ENCODE results near the gene CERS6. TPM values are rescaled to one million over a fixed set of nuclear protein-coding genes. Genes with fewer than 3 reads are reported as not detected.

The CERS6 gene
- total RNA-seq, 2 experiments from 2014 or later = 7.4 to 8.4 TPM

- H3K4me3 Mint-ChIP-seq = no peak overlapping the region
- H3K27ac Mint-ChIP-seq = no peak overlapping the region
- H3K36me3 Mint-ChIP-seq (ENCODE audit: low read depth) = no peaks in the 10 kb centered on the region
- no peaks in the 10 kb centered on the region for H3K9me3 Mint-ChIP-seq
- no peak for DNase-seq
- CTCF ChIA-PET = interaction anchor here (0.9 kb wide), 1 partner anchor 29 kb away, joined by 3 read pairs; no protein-coding TSS in a partner anchor
- no peaks in the 10 kb centered on the region for H3K4me1 Mint-ChIP-seq
- H3K27me3 Mint-ChIP-seq = peaks cover 2% of the 10 kb centered on the region
- POLR2A ChIA-PET = no interaction called here
These were observed 337.5 kb downstream of the CERS6 start for GRCh38 chr2:168793596-168793995.

- H3K4me1 Mint-ChIP-seq = no peaks in the 10 kb centered on the region
- no peak for DNase-seq
- H3K36me3 Mint-ChIP-seq (ENCODE audit: low read depth) = no peaks in the 10 kb centered on the region
- no peak overlapping the region for H3K4me3 Mint-ChIP-seq
- peaks cover 2% of the 10 kb centered on the region for H3K27me3 Mint-ChIP-seq
- no peak overlapping the region for H3K27ac Mint-ChIP-seq
- ChIA-PET POLR2A (interaction anchor here (0.6 kb wide), 1 partner anchor 95 kb away, joined by 3 read pairs; the partner anchor contains the start of gene SPC25), CTCF (no interaction called here)
- H3K9me3 Mint-ChIP-seq = no peaks in the 10 kb centered on the region
These were observed 338.9 kb downstream of the CERS6 start for GRCh38 chr2:168794968-168795367.

- no peak for DNase-seq
- Mint-ChIP-seq H3K4me3 (no peak overlapping the region), H3K4me1 (no peaks in the 10 kb centered on the region), H3K27ac (no peak overlapping the region), H3K27me3 (peaks cover 2% of the 10 kb centered on the region), H3K36me3 (ENCODE audit: low read depth) (no peaks in the 10 kb centered on the region), H3K9me3 (no peaks in the 10 kb centered on the region)
- CTCF ChIA-PET = no interaction called here
- POLR2A ChIA-PET = no interaction called here
These were observed 340.1 kb downstream of the CERS6 start for GRCh38 chr2:168796090-168796577.

GRCh38 chr2:168796583-168797285, 340.7 kb downstream of the CERS6 start:
- POLR2A ChIA-PET = no interaction called here
- Mint-ChIP-seq H3K4me3 (no peak overlapping the region), H3K9me3 (no peaks in the 10 kb centered on the region), H3K36me3 (ENCODE audit: low read depth) (no peaks in the 10 kb centered on the region), H3K27ac (no peak overlapping the region), H3K4me1 (peaks cover 2% of the 10 kb centered on the region), H3K27me3 (peaks cover 2% of the 10 kb centered on the region)
- DNase-seq = no peak
- CTCF ChIA-PET = interaction anchor here (0.8 kb wide), 1 partner anchor 30 kb away, joined by 4 read pairs; no protein-coding TSS in a partner anchor

- H3K4me1 Mint-ChIP-seq = peaks cover 7% of the 10 kb centered on the region
- no peaks in the 10 kb centered on the region for H3K36me3 Mint-ChIP-seq (ENCODE audit: low read depth)
- no peaks in the 10 kb centered on the region for H3K9me3 Mint-ChIP-seq
- DNase-seq = no peak
- CTCF ChIA-PET = interaction anchor here (0.8 kb wide), 1 partner anchor 31 kb away, joined by 4 read pairs; no protein-coding TSS in a partner anchor
- H3K27me3 Mint-ChIP-seq = peaks cover 2% of the 10 kb centered on the region
- no peak overlapping the region for H3K27ac Mint-ChIP-seq
- POLR2A ChIA-PET = interaction anchor here (1.0 kb wide), 1 partner anchor 37 kb away, joined by 3 read pairs; no protein-coding TSS in a partner anchor
- no peak overlapping the region for H3K4me3 Mint-ChIP-seq
These were observed 341.2 kb downstream of the CERS6 start for GRCh38 chr2:168797286-168797655.

GRCh38 chr2:168798076-168798887, 342.2 kb downstream of the CERS6 start:
- H3K27me3 Mint-ChIP-seq = peaks cover 2% of the 10 kb centered on the region
- ChIA-PET CTCF (no interaction called here), POLR2A (interaction anchor here (1.0 kb wide), 1 partner anchor 36 kb away, joined by 3 read pairs; no protein-coding TSS in a partner anchor)
- no peak for DNase-seq
- no peaks in the 10 kb centered on the region for H3K36me3 Mint-ChIP-seq (ENCODE audit: low read depth)
- no peaks in the 10 kb centered on the region for H3K9me3 Mint-ChIP-seq
- H3K27ac Mint-ChIP-seq = no peak overlapping the region
- peaks cover 17% of the 10 kb centered on the region for H3K4me1 Mint-ChIP-seq
- no peak overlapping the region for H3K4me3 Mint-ChIP-seq

GRCh38 chr2:168798888-168799410, 342.9 kb downstream of the CERS6 start:
- no peak for DNase-seq
- Mint-ChIP-seq H3K27ac (no peak overlapping the region), H3K27me3 (peaks cover 1% of the 10 kb centered on the region), H3K9me3 (no peaks in the 10 kb centered on the region), H3K4me1 (peaks cover 19% of the 10 kb centered on the region), H3K36me3 (ENCODE audit: low read depth) (no peaks in the 10 kb centered on the region), H3K4me3 (no peak overlapping the region)
- ChIA-PET CTCF (no interaction called here), POLR2A (interaction anchor here (0.5 kb wide), 1 partner anchor 418 kb away, joined by 3 read pairs; no protein-coding TSS in a partner anchor)

- H3K27me3 Mint-ChIP-seq = no peaks in the 10 kb centered on the region
- CTCF ChIA-PET = no interaction called here
- POLR2A ChIA-PET = no interaction called here
- no peak for DNase-seq
- no peak overlapping the region for H3K27ac Mint-ChIP-seq
- H3K9me3 Mint-ChIP-seq = no peaks in the 10 kb centered on the region
- no peaks in the 10 kb centered on the region for H3K36me3 Mint-ChIP-seq (ENCODE audit: low read depth)
- no peak overlapping the region for H3K4me3 Mint-ChIP-seq
- H3K4me1 Mint-ChIP-seq = peaks cover 19% of the 10 kb centered on the region
These were observed 345.4 kb downstream of the CERS6 start for GRCh38 chr2:168801471-168801870.

GRCh38 chr2:168801961-168802858, 346.1 kb downstream of the CERS6 start, which contains the start of gene NOSTRIN:
TSS of gene NOSTRIN (plus strand) at chr2:168802637. CDS start at chr2:168802647, 10 bp downstream.
- peaks cover 19% of the 10 kb centered on the region for H3K4me1 Mint-ChIP-seq
- no peaks in the 10 kb centered on the region for H3K9me3 Mint-ChIP-seq
- ChIA-PET POLR2A (no interaction called here), CTCF (interaction anchor here (1.2 kb wide), 1 partner anchor 28 kb away, joined by 4 read pairs; no protein-coding TSS in a partner anchor)
- no peak within 1 kb of the TSS for H3K27ac Mint-ChIP-seq
- peaks cover 3% of the 10 kb centered on the region for H3K27me3 Mint-ChIP-seq
- no peaks in the 10 kb centered on the region for H3K36me3 Mint-ChIP-seq (ENCODE audit: low read depth)
- no peak for DNase-seq
- no peak within 1 kb of the TSS for H3K4me3 Mint-ChIP-seq

- CTCF ChIA-PET = interaction anchor here (1.2 kb wide), 1 partner anchor 28 kb away, joined by 4 read pairs; no protein-coding TSS in a partner anchor
- Mint-ChIP-seq H3K4me1 (peaks cover 19% of the 10 kb centered on the region), H3K9me3 (no peaks in the 10 kb centered on the region), H3K27ac (no peak overlapping the region), H3K36me3 (ENCODE audit: low read depth) (no peaks in the 10 kb centered on the region), H3K4me3 (no peak overlapping the region), H3K27me3 (peaks cover 3% of the 10 kb centered on the region)
- POLR2A ChIA-PET = no interaction called here
- DNase-seq = no peak
These were observed 347.0 kb downstream of the CERS6 start for GRCh38 chr2:168802859-168803725.

GRCh38 chr2:168804214-168804613, 348.1 kb downstream of the CERS6 start:
- H3K27ac Mint-ChIP-seq = no peak overlapping the region

GRCh38 chr2:168805615-168806014, 349.5 kb downstream of the CERS6 start:
- DNase-seq = no peak
- H3K27me3 Mint-ChIP-seq = peaks cover 3% of the 10 kb centered on the region
- CTCF ChIA-PET = no interaction called here

More at GRCh38 chr2:168804214-168804613, 348.1 kb downstream of the CERS6 start:
- Mint-ChIP-seq H3K9me3 (no peaks in the 10 kb centered on the region), H3K27me3 (peaks cover 3% of the 10 kb centered on the region), H3K36me3 (ENCODE audit: low read depth) (no peaks in the 10 kb centered on the region), H3K4me3 (no peak overlapping the region), H3K4me1 (peaks cover 19% of the 10 kb centered on the region)
- CTCF ChIA-PET = no interaction called here
- DNase-seq = no peak
- POLR2A ChIA-PET = no interaction called here

More at GRCh38 chr2:168805615-168806014, 349.5 kb downstream of the CERS6 start:
- Mint-ChIP-seq H3K27ac (no peak overlapping the region), H3K4me1 (peaks cover 19% of the 10 kb centered on the region), H3K4me3 (no peak overlapping the region), H3K36me3 (ENCODE audit: low read depth) (no peaks in the 10 kb centered on the region), H3K9me3 (no peaks in the 10 kb centered on the region)
- POLR2A ChIA-PET = no interaction called here
